GM12878 (cell line): Measurements from ENCODE around the gene GIMAP6. TPM values are rescaled to one million over a fixed set of nuclear protein-coding genes. Genes with fewer than 3 reads are reported as not detected.
A peak's percentile ranks its signal among the peaks of the same experiment; 100 is the strongest.
"Not testable (repeated sequence)": the region's sequence is repeated elsewhere in the genome, so short reads cannot be mapped to it uniquely, and the experiment has no call there.

ENCODE experiments used
- ATAC-seq: fragments of 200-7000 bp; cut with Tn5 transposase; 3 replicates; pipeline ENCODE4 v1.9.1; 2020; ENCODE audit warnings: mild to moderate bottlenecking, moderate library complexity
- BruUV-seq: library from RNA; stranded (reverse); fragments of 400-500 nt; replicated peaks from 2 replicates; lab custom pipeline; 2021; lab: Mats Ljungman, UMichigan
- CTCF ChIA-PET: fragments of 300-600 bp; sonication (Branson Sonifier 250); formaldehyde crosslinking; extraction: SDS; loops from one replicate; lab custom pipeline; 2021; ENCODE audit warnings: inconsistent platforms; lab: Yijun Ruan, JAX
- POLR2A ChIA-PET: fragments of 350-600 bp; formaldehyde crosslinking; extraction: SDS; loops from one replicate; lab custom pipeline; 2021; ENCODE audit warnings: inconsistent platforms; lab: Charles Lee
- RAD21 ChIA-PET: fragments of 300-600 bp; sonication (Branson Sonifier 250); formaldehyde crosslinking; loops from one replicate; lab custom pipeline; 2023; ENCODE audit warnings: antibody characterized with exemption; ENCODE audit not compliant: unreplicated experiment; lab: Charles Lee
- SMC1A ChIA-PET: fragments of 300-600 bp; sonication (Branson Sonifier 250); formaldehyde crosslinking; loops from one replicate; lab custom pipeline; 2023; ENCODE audit not compliant: unreplicated experiment, uncharacterized antibody; lab: Charles Lee
- DNase-seq: peaks from one replicate; pipeline ENCODE4 v3.0.0-alpha.2; 2011; ENCODE audit warnings: low read depth, low spot score
- FAIRE-seq: peaks from 3 replicates; lab custom pipeline; 2011; peaks lifted over from hg19 to GRCh38; lab: Jason Lieb, UNC
- H2AFZ ChIP-seq: 2 replicates; pipeline ENCODE4 v1.6.0; 2011; ENCODE audit warnings: low read depth, low read length, control low read depth; ENCODE audit not compliant: control insufficient read depth
- H3K27ac ChIP-seq: 2 replicates; pipeline ENCODE4 v1.5.1; 2011; ENCODE audit warnings: control low read depth; ENCODE audit not compliant: control insufficient read depth, insufficient read depth
- H3K27me3 ChIP-seq, 2 experiments: replicated peaks in 1 of 2; 2 replicates each; pipeline versions ENCODE4 v1.6.0 to v1.6.1; 2011; ENCODE audit warnings: low read length in 1 of 2; ENCODE audit not compliant: control insufficient read depth in 2 of 2, insufficient read depth in 2 of 2
- H3K36me3 ChIP-seq, 2 experiments: 2 replicates each; pipeline ENCODE4 v1.5.1; 2011; ENCODE audit warnings: low read length in 1 of 2; ENCODE audit not compliant: control insufficient read depth in 2 of 2, insufficient read depth in 2 of 2
- H3K4me1 ChIP-seq: 2 replicates; pipeline ENCODE4 v1.6.1; 2011; ENCODE audit warnings: mild to moderate bottlenecking, low read length, moderate library complexity, mixed read lengths; ENCODE audit not compliant: control insufficient read depth, insufficient read depth
- H3K4me2 ChIP-seq: 2 replicates; pipeline ENCODE4 v1.6.0; 2011; ENCODE audit warnings: control low read depth; ENCODE audit not compliant: control insufficient read depth, insufficient read depth
- H3K4me3 ChIP-seq: fragments of 200-600 bp; sonication (generic); 2 replicates; pipeline ENCODE4 v1.5.1; 2016
- H3K79me2 ChIP-seq: 2 replicates; pipeline ENCODE4 v1.6.0; 2011; ENCODE audit warnings: low read length; ENCODE audit not compliant: control insufficient read depth, insufficient read depth
- H3K9ac ChIP-seq: 2 replicates; pipeline ENCODE4 v1.8.0; 2011; ENCODE audit warnings: low read length, control low read depth, mixed read lengths; ENCODE audit not compliant: control insufficient read depth, insufficient read depth
- H3K9me3 ChIP-seq: replicated peaks from 3 replicates; pipeline ENCODE4 v1.5.1; 2011; ENCODE audit warnings: mild to moderate bottlenecking, low read length; ENCODE audit not compliant: control insufficient read depth, insufficient read depth
- H4K20me1 ChIP-seq: 2 replicates; pipeline ENCODE4 v1.6.0; 2011; ENCODE audit not compliant: control insufficient read depth, insufficient read depth
- CBX3 ChIP-seq: fragments of 200-600 bp; sonication (generic); IDR thresholded peaks from 2 replicates; pipeline ENCODE4 v1.6.1; 2016; ENCODE audit warnings: low read depth, borderline replicate concordance
- CBX5 ChIP-seq: sonication (generic); IDR thresholded peaks from 2 replicates; pipeline ENCODE4 v1.6.1; 2016; ENCODE audit warnings: low read depth, moderate library complexity, mild to moderate bottlenecking, inconsistent platforms
- E2F4 ChIP-seq: IDR thresholded peaks from 2 replicates; pipeline ENCODE4 v1.6.1; 2012; ENCODE audit warnings: low read depth, low read length, improper control_type of control experiment
- EED ChIP-seq: sonication (generic); IDR thresholded peaks from 2 replicates; pipeline ENCODE4 v1.6.1; 2016; ENCODE audit warnings: antibody characterized with exemption, low read depth
- EP300 ChIP-seq, 2 experiments: fragments of 150-350 bp in 1 of 2; IDR thresholded peaks; 2 replicates each; pipeline ENCODE4 v1.6.1; 2011 to 2012; ENCODE audit warnings: low read depth in 2 of 2, low read length in 2 of 2, borderline replicate concordance in 1 of 2, improper control_type of control experiment in 1 of 2, inconsistent platforms in 1 of 2; ENCODE audit not compliant: control insufficient read depth in 1 of 2
- IKZF2 ChIP-seq, 2 experiments: fragments of 450-650 bp; IDR thresholded peaks; 2 replicates each; pipeline ENCODE4 v1.6.1; 2017; ENCODE audit warnings: mild to moderate bottlenecking in 2 of 2, moderate library complexity in 2 of 2
- NR2C1 ChIP-seq: fragments of 450-650 bp; IDR thresholded peaks from 2 replicates; pipeline ENCODE4 v1.6.1; 2017; ENCODE audit warnings: antibody characterized with exemption, mild to moderate bottlenecking, moderate library complexity
- SMAD1 ChIP-seq: fragments of 450-650 bp; IDR thresholded peaks from 2 replicates; pipeline ENCODE4 v1.6.1; 2018; ENCODE audit warnings: mild to moderate bottlenecking, low read depth; ENCODE audit not compliant: partially characterized antibody
- in situ Hi-C: fragments of 300-500 bp; cut with MboI; formaldehyde crosslinking; loops from 9 replicates; pipeline ENCODE4 v1.14.3; 2018; ENCODE audit warnings: mixed read lengths
- intact Hi-C: fragments of 100-400 bp; cut with micrococcal nuclease; formaldehyde crosslinking; loops from one replicate; pipeline ENCODE4 v1.14.2; 2022; ENCODE audit not compliant: unreplicated experiment
- polyA plus RNA-seq, 11 experiments: library from polyadenylated mRNA; depleted of rRNA in 4 of 11; unstranded in 6 of 11; stranded (reverse) in 5 of 11; fragments of >200 nt; fragmentation: Nextera tagmentation in 4 of 11; fragmentation: Illumina TruSeq in 1 of 11; extraction: Ambion mirVana in 4 of 11; extraction: Trizol in 1 of 11; gene quantifications; 1 replicate in 1 of 11; 2 replicates in 10 of 11; pipeline versions ENCODE4 v1.2.1 to v1.2.3, GENCODE V29; 2011 to 2016; ENCODE audit warnings: inconsistent platforms in 2 of 11, missing spikeins in 2 of 11, low read depth in 1 of 11
- total RNA-seq, 4 experiments: library from RNA; depleted of rRNA in 3 of 4; stranded (reverse); fragments of >200 nt in 3 of 4; fragmentation: Illumina TruSeq in 1 of 4; extraction: Trizol in 1 of 4; gene quantifications; 2 replicates each; pipeline versions ENCODE4 v1.2.1 to v1.2.3, GENCODE V29; 2013 to 2021

The GIMAP6 gene
- total and polyA plus RNA-seq, 10 of the 15 experiments (the other 5 are each of a cell fraction or from before 2014, with no cell fraction given): 6.2 to 49.2 (median 35.4) TPM

GRCh38 chr7:150663802-150664494 is 31.8 kb upstream of the GIMAP6 start (continued):
- TF ChIP-seq NR2C1: 0 out of 2 replicates have a peak, but pooled peaks have one; percentile 14
- peak; percentile 65 for TF ChIP-seq SMAD1
- peak in 1 of 2 experiments; percentile 66; a peak in 1 of 4 replicates for TF ChIP-seq EP300 (IDR thresholded peaks at IDR 0.05; ENCODE audit: borderline replicate concordance in 1 of 2, control insufficient read depth in 1 of 2, low read depth in 2 of 2, low read length in 2 of 2)
- no peak for TF ChIP-seq CBX3
- TF ChIP-seq EED: 0 out of 2 replicates have a peak, but pooled peaks have one; percentile 35
- TF ChIP-seq IKZF2 (IDR thresholded peaks at IDR 0.05): peak; percentile 56 to 64; a peak in 3 of 4 replicates
- peak; percentile 61; the same call in 1 of the 2 replicates for TF ChIP-seq CBX5
- TF ChIP-seq E2F4: no peak

GRCh38 chr7:150662821-150663220 is 30.6 kb upstream of the GIMAP6 start:
- DNase-seq, CTCF ChIA-PET, H3K4me3 ChIP-seq, H3K36me3 ChIP-seq, H3K79me2 ChIP-seq, H3K9me3 ChIP-seq, FAIRE-seq, H3K4me2 ChIP-seq, H4K20me1 ChIP-seq, intact Hi-C loops, H3K27me3 ChIP-seq, POLR2A ChIA-PET, H2AFZ ChIP-seq, BruUV-seq, in situ Hi-C loops, ATAC-seq, H3K9ac ChIP-seq: not testable (repeated sequence)
- H3K4me1 ChIP-seq: peaks cover 60% of the 10 kb centered on the region
- ChIA-PET SMC1A (interaction anchor here (1.0 to 2.0 kb wide), 2 partner anchors 23 to 92 kb away, joined by 3 to 5 read pairs; no protein-coding TSS in a partner anchor), RAD21 (interaction anchor here (1.1 kb wide), 1 partner anchor 229 kb away, joined by 3 read pairs; no protein-coding TSS in a partner anchor)
- peak overlapping the region; percentile 96 for H3K27ac ChIP-seq
